Endothelial cell of umbilical vein (primary cell): ENCODE data around the gene AP5Z1.

Experiments
- EZH2 ChIP-seq: IDR thresholded peaks from 2 replicates; pipeline ENCODE4 v1.6.1; 2012; ENCODE audit warnings: borderline replicate concordance, low read depth, mild to moderate bottlenecking, moderate library complexity, low read length, inconsistent platforms; ENCODE audit not compliant: severe bottlenecking
- GATA2 ChIP-seq: IDR thresholded peaks from 2 replicates; pipeline ENCODE4 v1.7.0; 2011; ENCODE audit warnings: low read depth, mild to moderate bottlenecking, moderate library complexity, mixed read lengths, low read length; ENCODE audit not compliant: insufficient read length, insufficient read depth
- MYC ChIP-seq: IDR thresholded peaks from one replicate; pipeline ENCODE4 v1.6.1; 2011; ENCODE audit warnings: mild to moderate bottlenecking, low read depth, low read length
- POLR2A ChIP-seq: IDR thresholded peaks from 2 replicates; pipeline ENCODE4 v1.6.1; 2012; ENCODE audit warnings: low read depth, mild to moderate bottlenecking, control low read depth, low read length
- POLR2AphosphoS5 ChIP-seq: IDR thresholded peaks from 2 replicates; pipeline ENCODE4 v1.6.1; 2012; ENCODE audit warnings: low read depth, mild to moderate bottlenecking, control low read depth, low read length, moderate library complexity; ENCODE audit not compliant: insufficient read depth
- TF ChIP-seq, protein P1 (sequence below), 2 donors: IDR thresholded peaks; 1 replicate in 1 of 2; 2 replicates in 1 of 2; pipeline ENCODE4 v1.5.1; 2011; ENCODE audit warnings: low read length in 2 of 2, mild to moderate bottlenecking in 2 of 2, moderate library complexity in 2 of 2, control low read depth in 1 of 2, inconsistent platforms in 1 of 2, low read depth in 1 of 2; ENCODE audit not compliant: insufficient read depth in 1 of 2; ENCODE audit errors: extremely low read depth in 1 of 2
- TF ChIP-seq, protein P2 (sequence below): IDR thresholded peaks from 2 replicates; pipeline ENCODE4 v1.6.1; 2011; ENCODE audit not compliant: insufficient read depth, insufficient read length

DNA sequence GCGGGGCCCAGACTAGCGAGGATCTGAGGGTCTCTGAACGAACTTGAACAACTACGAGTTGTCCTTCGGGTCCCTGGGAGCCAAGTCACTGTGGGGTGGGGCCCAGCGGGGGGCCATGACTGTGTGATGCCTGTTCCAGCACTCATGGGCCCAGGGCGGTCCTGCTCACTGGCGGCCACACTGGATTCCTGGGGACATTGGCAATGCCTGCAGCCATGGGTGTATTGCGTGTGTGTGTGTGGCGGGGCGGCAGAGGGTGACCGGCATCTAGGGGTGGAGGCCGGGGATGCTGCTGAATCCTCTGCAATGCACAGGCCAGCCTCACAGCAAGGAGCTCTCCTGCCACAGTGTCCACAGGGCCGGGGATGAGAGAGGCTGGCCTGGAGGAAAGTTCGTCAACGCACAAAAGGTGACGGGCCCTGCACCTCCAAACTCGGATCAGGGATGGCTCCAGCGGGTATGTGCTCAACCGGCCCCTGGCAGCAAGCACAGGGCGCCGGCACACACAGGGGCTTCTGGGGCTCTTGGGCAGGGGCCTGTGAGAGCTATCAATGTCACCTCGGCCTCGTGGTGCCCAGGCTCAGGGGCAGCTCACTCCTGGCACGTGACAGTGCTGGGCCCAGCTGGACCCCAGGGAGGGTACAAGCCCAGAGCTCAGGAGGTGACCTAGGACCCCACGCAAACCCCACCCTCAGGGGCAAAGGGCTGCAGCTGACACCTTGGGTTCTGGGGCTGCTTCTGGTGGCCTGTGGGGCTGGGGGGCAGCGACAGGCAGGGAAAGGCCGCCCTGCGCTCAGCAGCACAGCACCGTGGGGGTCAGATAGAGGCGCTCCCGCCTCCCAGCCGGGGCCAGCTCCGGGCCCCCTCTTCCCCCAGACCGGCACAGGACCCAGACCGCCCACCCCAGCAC, 58.5 kb downstream of the AP5Z1 start:
- TF ChIP-seq POLR2A (no peak), EZH2 (no peak), GATA2 (no peak), POLR2AphosphoS5 (no peak), MYC (no peak)
- TF ChIP-seq, protein P1, sequence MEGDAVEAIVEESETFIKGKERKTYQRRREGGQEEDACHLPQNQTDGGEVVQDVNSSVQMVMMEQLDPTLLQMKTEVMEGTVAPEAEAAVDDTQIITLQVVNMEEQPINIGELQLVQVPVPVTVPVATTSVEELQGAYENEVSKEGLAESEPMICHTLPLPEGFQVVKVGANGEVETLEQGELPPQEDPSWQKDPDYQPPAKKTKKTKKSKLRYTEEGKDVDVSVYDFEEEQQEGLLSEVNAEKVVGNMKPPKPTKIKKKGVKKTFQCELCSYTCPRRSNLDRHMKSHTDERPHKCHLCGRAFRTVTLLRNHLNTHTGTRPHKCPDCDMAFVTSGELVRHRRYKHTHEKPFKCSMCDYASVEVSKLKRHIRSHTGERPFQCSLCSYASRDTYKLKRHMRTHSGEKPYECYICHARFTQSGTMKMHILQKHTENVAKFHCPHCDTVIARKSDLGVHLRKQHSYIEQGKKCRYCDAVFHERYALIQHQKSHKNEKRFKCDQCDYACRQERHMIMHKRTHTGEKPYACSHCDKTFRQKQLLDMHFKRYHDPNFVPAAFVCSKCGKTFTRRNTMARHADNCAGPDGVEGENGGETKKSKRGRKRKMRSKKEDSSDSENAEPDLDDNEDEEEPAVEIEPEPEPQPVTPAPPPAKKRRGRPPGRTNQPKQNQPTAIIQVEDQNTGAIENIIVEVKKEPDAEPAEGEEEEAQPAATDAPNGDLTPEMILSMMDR (IDR thresholded peaks at IDR 0.05; ENCODE audit: extremely low read depth in 1 of 2, insufficient read depth in 1 of 2, low read depth in 1 of 2, low read length in 2 of 2), result no peak
- TF ChIP-seq, protein P2, sequence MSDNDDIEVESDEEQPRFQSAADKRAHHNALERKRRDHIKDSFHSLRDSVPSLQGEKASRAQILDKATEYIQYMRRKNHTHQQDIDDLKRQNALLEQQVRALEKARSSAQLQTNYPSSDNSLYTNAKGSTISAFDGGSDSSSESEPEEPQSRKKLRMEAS, result no peak
